LHCN-M2 (cell line): ENCODE measurements around the gene ATP5ME. TPM values are rescaled to one million over a fixed set of nuclear protein-coding genes. Genes with fewer than 3 reads are reported as not detected.
"Not testable (repeated sequence)": the region's sequence is repeated elsewhere in the genome, so short reads cannot be mapped to it uniquely, and the experiment has no call there.

Source experiments
- DNase-seq: peaks from one replicate; pipeline ENCODE4 v3.0.0-alpha.2; 2012; ENCODE audit warnings: low read depth
- total RNA-seq: library from RNA; depleted of rRNA; stranded (reverse); fragments of >200 nt; gene quantifications from 2 replicates; pipeline ENCODE4 v1.2.3, GENCODE V29; 2014

ATP5ME gene
- total RNA-seq, 1 experiment from 2014 or later: 54.2 TPM

GRCh38 chr4:705278-706082 lies 31.4 kb upstream of the ATP5ME start, which contains the start of gene PCGF3:
Gene PCGF3, plus strand, starts transcription at chr4:705832. Its CDS starts 27,849 bp downstream, at chr4:733681.
- DNase-seq: peak; percentile 90

DNA sequence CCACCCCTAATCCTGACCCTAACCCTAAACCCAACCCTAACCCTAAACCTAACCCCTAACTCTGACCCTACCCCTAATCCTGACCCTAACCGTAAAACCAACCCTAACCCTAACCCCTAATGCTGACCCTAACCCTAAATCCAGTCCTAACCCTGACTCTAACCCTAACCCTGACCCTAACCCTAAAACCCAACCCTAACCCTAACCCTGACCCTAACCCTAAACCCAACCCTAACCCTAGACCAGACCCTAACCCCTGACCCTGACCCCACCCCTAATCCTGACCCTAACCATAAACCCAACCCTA lies 30.8 kb upstream of the ATP5ME start:
- no peak for DNase-seq

DNA sequence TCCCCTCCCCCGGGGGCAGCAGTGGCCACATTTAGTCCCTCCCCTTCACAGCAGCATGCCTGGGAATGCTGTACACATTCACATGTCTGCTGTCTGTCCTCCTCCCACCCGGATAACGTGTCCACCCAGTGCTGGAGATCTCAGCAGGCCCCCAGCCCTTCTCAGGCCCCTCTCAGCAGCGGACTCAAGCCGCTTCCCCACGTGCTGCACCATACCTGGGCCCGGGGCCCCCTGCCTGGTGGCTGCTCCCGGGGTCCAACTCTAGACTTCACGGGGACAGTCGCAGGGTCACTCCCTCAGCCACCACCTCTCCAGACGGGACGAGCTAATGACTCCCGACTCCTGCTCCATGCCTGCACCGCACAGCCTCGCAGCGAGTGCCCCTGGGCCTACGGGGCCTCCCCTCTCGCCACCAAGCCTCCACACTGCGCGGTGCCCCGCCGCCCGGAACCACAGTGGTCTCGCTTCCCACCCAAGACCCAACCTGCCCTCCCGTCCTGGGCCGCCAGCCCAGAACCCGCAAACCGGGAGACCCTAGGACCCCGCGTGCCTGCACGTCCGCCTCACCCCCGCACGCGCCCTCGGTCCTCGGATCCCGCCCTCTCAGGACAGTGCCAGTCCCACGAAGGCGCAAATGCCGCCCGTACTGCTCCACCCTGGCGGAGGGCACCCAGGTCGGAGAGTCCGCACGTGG lies 30.3 kb upstream of the ATP5ME start:
- DNase-seq: no peak

DNA sequence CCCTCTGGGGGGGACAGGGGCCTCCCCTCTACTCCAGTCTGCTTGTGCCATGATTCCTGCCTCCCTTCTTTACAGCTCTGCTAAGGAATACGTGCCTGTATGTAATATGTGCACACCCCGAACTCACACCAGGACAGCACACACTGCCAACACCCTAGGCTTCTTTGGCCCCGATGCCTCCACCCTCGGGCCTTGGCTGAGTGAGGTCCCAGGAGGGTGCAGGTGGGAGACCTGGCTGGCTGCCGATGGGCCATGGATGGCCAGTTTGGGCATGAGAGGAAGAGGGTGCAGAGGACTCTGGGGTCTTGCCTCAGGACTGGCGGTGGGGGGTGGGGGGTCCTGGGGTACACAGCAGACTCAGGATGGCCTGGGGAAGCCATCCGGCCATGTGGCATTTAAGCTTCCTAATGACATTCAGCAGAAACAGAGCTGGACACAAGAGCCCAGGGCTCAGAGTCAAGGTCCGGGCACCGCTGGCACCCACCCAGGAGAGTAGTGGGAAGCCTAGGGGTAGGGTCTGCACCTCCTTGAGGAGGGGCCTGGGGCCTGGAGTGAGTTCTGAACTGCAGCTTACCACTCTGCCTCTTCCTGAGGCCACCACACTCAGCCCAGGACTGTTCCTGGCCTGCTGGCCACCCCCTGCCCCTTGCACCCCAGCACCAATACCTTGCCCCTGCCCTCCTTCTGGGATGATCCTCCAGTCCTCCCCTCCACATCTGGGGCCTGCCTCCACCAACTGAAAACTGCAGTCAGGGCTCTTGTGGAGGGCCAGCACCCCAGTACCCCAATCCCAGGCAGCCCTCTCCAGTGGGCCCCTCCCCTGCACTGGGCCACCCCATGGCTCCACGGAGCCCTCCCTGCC lies 29.5 kb upstream of the ATP5ME start:
- DNase-seq: no peak

DNA sequence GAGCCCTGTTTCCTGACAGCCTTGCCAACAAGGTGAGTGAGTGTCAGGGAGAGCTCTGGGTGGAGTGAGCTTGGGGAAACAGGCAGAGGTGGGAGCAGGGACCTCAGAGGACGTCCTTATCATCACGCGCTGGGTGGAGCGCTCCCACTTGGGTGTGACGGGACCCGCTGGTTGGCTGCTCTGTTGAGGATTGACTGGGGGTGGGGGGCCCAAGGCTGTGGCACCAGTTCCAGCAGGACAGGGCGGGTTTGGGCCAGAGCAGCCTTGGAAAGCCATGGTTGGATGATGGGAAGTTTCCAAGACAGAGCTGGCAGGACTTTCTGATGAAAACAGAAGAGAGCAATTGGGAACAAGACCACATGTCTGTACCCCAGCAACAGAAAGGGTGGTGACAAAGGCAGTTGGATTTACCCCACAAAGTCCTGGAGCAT lies 28.6 kb upstream of the ATP5ME start:
- no peak for DNase-seq

- DNase-seq: no peak
These were observed 26.6 kb upstream of the ATP5ME start for GRCh38 chr4:700587-701264.

- DNase-seq: no peak
These were observed 25.9 kb upstream of the ATP5ME start for GRCh38 chr4:699816-700580.

DNA sequence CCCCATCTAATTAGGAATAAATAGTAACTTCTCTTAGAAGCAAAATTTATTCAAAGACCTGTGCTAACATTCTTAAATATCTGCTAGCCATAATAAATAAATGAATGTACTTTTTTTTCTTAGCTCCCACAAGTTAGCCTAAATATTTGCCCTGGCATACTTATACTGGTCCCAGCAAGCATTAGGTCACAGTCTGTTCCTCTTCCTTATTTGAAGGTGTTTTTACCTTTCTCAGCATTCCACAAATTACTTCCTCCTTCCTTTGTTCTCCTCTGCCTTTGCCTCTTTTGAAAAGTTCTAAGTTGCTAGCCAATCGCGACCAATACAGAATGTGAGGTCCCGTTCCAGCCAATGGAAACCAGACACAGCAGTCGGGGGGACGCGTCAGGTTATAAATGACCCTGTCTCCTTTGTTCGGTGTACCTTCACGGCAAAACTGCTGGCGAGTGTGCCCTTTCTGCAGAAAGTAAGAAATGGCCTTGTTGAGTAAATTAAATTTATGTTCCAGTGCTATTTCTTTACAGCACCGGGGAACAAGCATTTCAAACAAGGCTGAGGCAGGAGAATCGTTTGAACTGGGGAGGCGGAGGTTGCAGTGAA lies 20.4 kb upstream of the ATP5ME start:
- DNase-seq: not testable (repeated sequence)

DNA sequence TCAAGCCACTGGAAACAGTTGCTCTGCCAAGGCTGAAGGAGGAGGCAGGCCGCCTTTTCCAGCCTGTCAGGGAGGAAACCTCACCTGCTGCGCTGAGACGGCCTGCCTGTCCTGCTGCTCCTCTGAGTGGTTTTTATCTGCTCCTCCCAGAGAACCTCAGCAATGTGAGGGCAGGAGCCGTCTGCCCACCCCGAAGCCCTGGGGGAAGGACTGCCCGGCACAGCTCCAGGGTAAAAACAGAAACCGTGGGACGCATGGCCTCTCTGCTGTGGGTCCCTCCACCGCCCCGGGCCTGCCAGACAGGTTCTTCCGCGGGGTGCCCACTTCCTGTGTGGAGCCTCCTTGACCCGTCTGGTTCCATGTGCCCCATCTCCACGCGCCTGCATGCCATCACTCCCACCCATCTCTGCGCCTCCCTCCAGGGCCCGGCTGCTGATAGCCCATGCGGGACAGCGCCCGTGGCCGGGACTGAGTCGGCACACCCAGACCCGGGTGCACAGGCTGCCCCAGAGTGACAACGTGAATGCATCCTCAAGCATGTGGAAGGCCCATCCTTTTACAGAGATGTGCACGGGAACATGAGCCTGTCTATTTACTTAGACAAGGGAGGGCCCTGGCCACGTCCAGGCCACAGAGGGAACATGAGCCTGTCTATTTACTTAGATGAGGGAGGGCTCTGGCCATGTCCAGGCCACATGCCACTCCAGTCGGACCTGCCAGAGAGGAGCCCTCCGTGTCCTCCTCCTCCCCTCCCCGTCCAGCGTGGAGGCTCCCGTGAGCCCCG lies 18.9 kb upstream of the ATP5ME start:
- DNase-seq: no peak

- no peak for DNase-seq
These were observed 15.6 kb upstream of the ATP5ME start for GRCh38 chr4:689723-690122.

DNA sequence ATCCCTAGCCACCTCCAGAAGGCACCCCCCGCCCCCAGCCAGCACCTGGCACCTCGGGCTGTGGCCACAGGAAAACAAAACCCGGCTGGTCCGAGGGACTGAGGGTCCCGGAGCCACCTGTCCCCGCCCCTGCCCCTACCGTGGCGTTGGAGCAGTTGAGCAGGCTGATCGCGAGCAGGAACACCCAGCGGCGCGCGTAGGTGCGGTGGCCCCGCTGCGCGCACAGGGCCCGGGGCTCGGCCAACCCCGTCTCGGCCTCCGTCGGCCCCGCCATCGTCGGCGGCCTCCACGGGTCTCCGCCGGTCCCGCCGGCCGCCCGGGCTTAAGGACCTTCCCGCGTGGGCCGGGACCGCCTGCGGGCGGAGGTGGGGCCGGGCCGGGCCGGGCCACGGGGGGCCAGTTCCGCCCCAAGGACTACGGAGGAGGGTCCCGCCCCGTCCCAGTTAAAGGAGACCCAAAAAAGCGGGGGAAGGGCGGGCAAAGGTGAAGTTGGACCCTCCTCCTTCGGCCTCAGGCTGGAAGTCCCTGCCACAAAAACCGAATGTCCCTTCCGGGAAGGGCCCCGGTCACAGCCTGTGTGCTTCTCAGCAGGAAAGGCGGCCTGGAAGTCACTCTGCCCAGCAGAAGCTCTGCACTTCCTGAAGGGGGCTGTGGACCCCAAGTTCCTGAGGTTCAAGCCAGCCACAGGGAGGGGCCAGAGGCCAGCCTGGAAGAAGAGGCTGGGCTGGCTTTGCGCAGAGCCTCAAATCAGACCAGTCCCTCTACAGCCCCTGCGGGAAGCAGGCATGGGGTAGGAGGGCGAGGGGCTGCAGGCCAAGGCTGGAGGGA lies 15.0 kb upstream of the ATP5ME start, which contains the start of gene SLC49A3:
Gene SLC49A3, minus strand, starts transcription at position 298 of the 828 bp plus-strand sequence. Its CDS starts 24 bp downstream, at position 274.
- no peak for DNase-seq

GRCh38 chr4:687971-688853 lies 14.1 kb upstream of the ATP5ME start:
- DNase-seq: no peak

DNA sequence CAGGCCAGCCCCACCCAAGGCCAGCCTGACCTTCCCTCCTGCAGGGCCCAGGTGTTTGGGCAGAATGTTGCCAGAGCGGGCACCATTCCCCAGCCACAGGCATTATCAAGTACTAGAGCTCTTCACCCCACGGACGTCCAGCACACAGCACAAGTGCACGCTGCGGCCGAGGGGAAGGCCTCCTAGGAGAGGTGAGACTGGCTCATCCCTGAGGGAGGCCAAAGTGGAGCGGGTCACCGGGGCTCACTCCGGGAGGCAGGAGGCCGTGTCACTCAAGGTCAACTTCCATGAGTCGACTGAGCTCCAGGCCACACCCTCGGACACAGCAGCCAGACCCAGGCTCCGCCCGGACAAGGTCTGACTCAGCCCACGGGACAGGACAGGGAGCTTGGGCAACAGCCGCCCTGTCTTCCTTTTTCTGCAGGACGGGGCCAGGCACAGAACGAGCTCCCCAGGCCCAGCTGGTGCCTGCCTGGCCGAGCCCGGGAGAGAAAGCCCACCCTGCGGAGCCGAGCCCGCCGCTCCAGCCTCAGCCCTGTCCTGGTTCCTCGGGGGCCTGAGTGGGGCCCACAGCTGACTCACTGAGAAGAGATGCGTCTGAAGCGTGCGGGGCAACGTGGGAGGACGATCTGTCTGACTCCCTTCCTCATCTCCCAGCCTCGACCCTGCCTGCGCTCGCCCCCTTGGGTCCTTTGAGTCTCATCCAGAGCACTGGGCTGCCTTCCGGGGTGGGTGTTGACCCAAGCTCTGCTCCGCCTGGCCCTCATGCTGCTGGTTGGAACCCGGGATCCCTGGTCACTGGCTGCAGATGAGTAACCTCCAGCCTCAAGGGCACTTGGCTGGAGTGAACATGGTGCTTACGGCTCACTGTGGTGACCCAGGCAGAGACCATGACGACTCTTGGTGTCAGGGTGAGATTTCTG lies 13.2 kb upstream of the ATP5ME start:
- peak; percentile 96 for DNase-seq

GRCh38 chr4:686413-687040 lies 12.5 kb upstream of the ATP5ME start:
- no peak for DNase-seq

- no peak for DNase-seq
These were observed 11.8 kb upstream of the ATP5ME start for GRCh38 chr4:685679-686412.
